GM18502 (cell line): ENCODE data around the gene PKP3.
"Not testable (repeated sequence)": the region's sequence is repeated elsewhere in the genome, so short reads cannot be mapped to it uniquely, and the experiment has no call there.

Experiments
- ATAC-seq: cut with Tn5 transposase; IDR thresholded peaks from one replicate; pipeline ENCODE4 v1.9.1; 2021; ENCODE audit warnings: mild to moderate bottlenecking; ENCODE audit not compliant: unreplicated experiment, poor library complexity

Gene PKP3

DNA sequence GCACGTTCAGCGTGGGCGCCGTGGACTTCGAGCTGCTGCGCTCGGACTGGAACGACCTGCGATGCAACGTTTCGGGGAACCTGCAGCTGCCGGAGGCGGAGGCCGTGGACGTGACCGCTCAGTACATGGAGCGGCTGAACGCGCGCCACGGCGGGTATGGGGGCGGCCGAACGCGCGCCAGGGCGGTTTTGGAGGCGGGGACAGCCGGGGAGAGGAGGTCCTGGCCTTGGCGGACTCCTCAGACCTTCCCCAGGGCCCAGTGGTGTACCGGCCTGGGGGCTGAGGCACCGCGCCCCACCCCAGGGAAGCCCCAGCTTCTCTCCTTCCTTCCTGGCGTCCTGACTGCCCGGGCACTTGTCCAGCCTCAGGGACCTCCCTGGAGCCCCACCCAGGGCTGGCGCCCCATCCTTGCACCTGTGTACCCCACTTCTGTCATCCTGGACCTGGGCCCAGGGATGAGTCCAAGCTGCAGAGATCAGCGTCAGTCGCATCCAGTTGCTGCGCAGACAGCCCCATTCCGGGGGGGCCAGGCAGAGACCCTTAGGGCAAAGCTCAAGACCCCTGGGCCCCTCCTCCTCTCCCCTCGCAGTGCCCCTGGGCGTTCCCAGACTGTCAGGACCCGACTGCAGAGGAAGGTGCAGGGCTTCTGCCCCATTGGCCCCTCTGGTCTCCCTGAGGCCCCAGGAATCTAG is 16.7 kb upstream of the PKP3 start:
- ATAC-seq: no peak

DNA sequence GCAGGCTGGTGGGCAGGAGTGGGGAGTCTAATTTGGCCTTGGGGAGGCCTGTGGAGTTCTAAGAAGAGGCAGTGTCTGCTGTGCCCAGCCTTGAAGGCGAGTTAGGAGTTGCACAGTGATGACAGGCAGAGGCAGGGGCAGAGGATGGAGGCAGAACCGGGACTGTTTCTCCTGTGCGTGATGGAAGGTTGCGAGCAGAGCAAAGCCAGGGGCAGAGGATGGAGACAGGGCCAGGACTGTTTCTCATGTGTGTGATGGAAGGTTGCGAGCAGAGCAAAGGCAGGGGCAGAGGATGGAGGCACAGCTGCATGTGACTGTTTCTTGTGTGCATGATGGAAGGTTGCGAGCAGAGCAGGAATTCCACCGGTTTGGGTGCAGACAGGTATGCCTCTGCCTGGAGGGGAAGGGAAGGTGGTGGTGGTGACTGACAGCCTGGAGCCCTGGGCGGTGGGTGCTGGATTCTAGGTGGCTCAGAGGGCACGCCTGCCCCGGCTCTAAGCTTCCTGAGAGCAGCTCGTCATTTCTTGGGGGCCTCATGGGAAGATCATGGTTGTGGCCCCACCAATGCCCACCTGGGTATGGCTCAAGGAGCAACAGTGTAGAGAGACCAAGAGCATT is 16.0 kb upstream of the PKP3 start:
- no peak for ATAC-seq

- ATAC-seq: no peak
Measured at GRCh38 chr11:379205-380094, 14.6 kb upstream of the PKP3 start.

DNA sequence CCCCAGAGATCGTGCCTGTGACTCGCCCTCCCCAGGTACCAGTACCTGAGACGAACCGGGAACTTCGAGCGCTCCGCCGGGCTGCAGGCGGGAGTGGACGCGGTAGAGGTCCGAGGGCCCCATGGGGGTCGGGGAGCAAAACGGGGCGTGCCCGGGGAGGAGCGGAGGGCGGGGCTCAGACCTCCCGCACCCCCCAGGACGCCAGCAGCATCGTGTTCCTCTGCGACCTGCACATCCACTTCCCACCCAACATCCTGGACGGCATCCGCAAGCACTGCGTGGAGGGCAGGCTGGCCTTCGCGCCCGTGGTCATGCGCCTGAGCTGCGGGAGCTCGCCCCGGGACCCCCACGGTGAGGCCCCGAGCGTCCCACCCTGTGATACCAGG is 13.9 kb upstream of the PKP3 start:
- ATAC-seq: no peak

GRCh38 chr11:380491-380890 is 13.5 kb upstream of the PKP3 start:
- ATAC-seq: no peak

DNA sequence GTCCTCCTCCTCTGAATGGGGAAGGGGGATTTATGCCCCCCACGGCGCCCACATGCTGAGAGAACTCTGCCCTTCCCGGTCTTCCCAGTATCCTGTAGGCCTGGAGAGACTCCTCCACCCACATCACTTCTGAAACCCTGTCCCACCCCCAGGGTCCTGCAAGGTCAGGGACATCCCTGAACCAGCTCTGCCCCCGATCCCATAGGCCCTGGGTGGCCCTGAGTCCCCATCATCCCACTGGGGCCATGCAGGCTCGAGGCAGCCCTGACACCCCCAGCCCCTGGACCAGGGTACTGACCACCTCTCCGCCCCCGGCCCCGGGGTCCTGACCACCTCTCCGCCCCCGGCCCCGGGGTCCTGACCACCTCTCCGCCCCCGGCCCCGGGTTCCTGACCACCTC is 13.0 kb upstream of the PKP3 start:
- ATAC-seq: no peak

DNA sequence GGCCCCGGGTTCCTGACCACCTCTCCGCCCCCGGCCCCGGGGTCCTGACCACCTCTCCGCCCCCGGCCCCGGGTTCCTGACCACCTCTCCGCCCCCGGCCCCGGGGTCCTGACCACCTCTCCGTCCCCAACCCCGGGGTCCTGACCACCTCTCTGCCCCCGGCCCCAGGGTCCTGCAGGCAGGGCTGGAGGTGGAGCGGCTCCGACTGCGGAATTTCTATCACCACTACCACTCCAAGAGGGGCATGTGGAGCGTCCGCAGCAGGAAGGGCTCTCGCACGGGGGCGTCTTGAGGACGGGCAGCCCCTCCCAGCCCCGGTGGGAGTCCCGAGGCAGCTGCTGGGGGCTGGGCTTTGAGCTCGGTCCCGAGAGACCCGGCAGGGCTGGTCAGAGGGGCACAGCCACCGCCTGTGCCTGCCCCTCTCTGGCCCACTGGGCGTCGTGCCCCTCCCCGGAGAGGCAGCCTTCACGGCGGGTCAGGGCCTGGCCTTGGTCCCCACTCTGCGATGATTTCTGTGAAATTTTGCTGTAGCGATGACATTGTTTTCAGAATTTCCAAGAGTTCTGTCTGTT is 12.4 kb upstream of the PKP3 start:
- no peak for ATAC-seq

GRCh38 chr11:382081-382629 is 11.9 kb upstream of the PKP3 start:
- no peak for ATAC-seq

GRCh38 chr11:383431-383830 is 10.6 kb upstream of the PKP3 start:
- no peak for ATAC-seq

- no peak for ATAC-seq
Measured at GRCh38 chr11:384511-384910, 9.5 kb upstream of the PKP3 start.

DNA sequence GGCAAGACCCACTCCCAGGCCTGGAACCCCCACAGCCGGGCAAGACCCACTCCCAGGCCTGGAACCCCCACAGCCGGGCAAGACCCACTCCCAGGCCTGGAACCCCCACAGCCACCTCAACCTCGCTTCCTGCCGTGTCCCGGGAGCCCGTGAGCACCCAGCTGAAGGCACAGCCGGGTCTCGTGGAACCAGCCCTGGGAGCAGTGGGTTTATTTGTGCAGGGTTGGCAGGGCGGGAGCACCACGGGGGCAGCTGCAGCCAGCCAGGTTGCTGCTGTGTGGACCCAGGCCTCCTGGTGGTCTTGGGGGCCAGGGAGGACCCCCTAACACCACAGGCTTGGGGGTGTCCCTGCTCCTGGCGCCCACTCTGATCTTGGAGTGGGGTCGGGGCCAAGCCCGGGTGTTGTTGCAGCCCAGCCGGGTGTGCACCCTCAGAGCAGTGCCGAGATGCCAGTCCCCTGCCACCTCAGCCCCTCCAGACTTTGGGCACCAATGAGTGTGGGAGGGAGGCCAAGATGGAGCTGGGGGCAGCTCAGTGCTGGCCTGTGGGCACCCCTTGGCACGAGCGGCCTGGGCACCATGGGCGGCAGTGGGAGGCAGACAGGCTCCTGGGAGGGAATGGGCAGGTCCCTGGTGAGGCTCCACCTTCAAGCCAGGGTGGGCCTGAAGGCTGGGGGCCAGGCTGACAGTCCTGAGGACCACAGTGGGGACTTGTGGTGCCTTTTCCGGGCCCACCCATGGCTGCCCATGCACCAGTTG is 8.2 kb upstream of the PKP3 start:
- no peak for ATAC-seq

- no peak for ATAC-seq
Measured at GRCh38 chr11:386483-386882, 7.5 kb upstream of the PKP3 start.

- ATAC-seq: no peak
Measured at GRCh38 chr11:387193-387793, 6.7 kb upstream of the PKP3 start.

- ATAC-seq: not testable (repeated sequence)
Measured at GRCh38 chr11:389369-389768, 4.6 kb upstream of the PKP3 start.

- no peak for ATAC-seq
Measured at GRCh38 chr11:390175-390574, 3.8 kb upstream of the PKP3 start.

DNA sequence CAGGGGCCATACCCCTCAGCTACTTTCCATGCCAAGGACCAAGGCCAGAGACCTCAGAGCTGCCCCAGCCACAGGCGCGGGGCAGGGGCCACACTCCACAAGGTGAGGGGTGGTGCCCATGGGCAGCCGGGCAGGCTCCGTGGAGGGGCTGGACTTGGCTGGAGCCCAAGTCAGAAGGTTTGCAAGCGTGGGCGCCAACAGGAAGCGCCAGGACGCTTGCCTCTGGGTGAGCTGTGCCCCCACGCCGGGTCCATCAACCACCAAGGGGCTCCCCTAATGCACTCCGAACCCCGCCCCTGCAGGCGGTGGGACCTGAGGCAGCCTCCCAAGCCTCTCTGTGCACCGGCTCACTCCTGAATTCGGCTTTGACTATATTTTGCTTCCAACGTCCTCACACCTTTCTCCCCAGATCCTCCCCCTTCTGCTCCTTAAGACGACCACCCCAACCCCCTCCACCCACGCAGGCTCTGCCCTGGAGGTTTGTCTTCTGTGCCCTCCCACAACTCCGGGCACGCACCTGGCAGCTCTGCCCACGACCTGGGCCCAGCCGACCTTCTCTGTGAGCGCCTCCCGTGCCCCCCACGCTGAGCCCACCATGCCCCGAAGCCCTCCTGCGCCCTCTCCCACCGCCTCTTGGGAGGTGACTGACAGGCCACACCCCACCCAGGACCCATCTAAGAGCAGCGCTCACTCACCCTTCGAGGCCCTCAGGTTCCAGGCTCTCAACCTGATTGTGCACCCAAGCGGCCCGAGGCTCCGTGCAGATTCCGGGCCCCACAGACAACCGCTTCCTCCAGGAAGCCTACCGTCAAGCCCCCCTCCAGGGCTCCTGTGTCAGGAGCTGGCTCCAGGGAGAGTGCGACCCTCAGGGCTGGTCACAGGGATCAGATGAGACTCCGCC is 2.6 kb upstream of the PKP3 start:
- ATAC-seq: no peak

DNA sequence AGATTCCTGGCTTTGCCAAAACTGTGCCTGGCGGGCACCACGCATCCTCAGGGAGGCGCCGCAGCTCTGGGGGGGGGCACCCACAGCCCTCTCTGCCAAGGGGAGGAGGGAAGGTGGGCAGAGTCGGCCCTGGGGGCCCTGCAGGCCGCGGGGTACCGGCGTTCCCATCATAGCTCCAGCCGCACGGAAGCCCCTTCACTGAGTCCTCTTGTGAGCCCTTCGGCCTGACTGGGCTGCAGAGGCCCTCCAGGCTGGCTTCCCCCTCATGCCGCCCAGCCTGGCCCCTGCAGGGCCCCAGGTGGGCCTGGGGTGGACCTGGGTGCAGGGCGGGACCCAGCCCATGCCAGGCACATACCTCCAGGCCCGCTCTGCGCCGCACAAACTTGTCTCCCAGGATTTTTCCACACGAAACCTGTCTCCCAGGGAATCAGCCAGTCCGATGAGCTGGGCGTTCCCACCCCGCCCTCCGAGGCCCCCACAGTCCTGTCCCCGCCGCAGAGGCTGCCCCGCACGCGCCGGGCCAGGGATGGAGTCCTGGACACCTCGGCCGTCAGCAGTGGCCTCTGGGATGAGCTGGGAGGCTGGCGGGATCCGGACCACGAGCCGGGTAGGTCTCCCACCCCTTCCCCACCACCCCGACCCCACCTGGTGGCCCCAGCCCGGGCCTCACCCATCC is 1.8 kb upstream of the PKP3 start:
- no peak for ATAC-seq
